ENCODE results near the gene DYNLRB1. TPM values are rescaled to one million over a fixed set of nuclear protein-coding genes. Genes with fewer than 3 reads are reported as not detected.

DYNLRB1 gene
- total RNA-seq, 1 experiment from 2014 or later, result 142 TPM

DNA sequence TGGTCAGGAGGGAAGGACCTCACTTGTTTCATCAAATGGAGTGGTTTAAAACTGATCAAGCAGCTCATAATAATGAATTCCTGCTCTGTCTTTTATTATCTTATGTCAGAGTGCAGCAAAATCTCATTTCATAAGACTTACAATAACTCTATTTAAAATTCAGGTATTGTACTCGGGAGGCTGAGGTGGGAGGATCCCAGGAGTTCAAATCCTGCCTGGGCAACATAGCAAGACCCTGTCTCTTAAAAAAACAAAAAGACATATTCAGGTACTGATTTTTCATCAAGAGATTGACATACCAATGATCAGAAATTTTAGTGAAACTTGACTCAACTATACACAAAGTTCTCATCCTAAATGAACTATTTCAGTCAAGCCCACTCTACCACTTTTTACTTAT, 5.6 kb upstream of the DYNLRB1 start:
- ChIA-PET CTCF (no interaction called here), POLR2A (ENCODE audit: low non-redundant PET) (no interaction called here)
- no TSS peak for BruUV-seq (replicated peaks)
- Histone ChIP-seq H3K27ac (ENCODE audit: low read depth, low read length, poor library complexity, severe bottlenecking) (no peak overlapping the region), H3K36me3 (ENCODE audit: insufficient read depth, low read length, poor library complexity, severe bottlenecking) (peaks cover 21% of the 10 kb centered on the region), H3K27me3 (replicated peaks; ENCODE audit: insufficient read depth, low read depth, low read length, poor library complexity) (no peaks in the 10 kb centered on the region), H3K9me3 (ENCODE audit: low read depth, low read length, poor library complexity, severe bottlenecking) (no peaks in the 10 kb centered on the region), H3K4me1 (ENCODE audit: insufficient read depth, low read length, poor library complexity, severe bottlenecking) (no peaks in the 10 kb centered on the region), H3K4me3 (ENCODE audit: low read depth, low read length, poor library complexity, severe bottlenecking) (no peak overlapping the region)
- intact Hi-C loops (cut with micrococcal nuclease; ENCODE audit: unreplicated experiment), result loop anchor here (10.0 kb wide), 1 partner anchor 316 kb away; no protein-coding TSS in a partner anchor
- TF ChIP-seq, protein P1, sequence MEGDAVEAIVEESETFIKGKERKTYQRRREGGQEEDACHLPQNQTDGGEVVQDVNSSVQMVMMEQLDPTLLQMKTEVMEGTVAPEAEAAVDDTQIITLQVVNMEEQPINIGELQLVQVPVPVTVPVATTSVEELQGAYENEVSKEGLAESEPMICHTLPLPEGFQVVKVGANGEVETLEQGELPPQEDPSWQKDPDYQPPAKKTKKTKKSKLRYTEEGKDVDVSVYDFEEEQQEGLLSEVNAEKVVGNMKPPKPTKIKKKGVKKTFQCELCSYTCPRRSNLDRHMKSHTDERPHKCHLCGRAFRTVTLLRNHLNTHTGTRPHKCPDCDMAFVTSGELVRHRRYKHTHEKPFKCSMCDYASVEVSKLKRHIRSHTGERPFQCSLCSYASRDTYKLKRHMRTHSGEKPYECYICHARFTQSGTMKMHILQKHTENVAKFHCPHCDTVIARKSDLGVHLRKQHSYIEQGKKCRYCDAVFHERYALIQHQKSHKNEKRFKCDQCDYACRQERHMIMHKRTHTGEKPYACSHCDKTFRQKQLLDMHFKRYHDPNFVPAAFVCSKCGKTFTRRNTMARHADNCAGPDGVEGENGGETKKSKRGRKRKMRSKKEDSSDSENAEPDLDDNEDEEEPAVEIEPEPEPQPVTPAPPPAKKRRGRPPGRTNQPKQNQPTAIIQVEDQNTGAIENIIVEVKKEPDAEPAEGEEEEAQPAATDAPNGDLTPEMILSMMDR (conservative IDR thresholded peaks at IDR 0.05; ENCODE audit: low read depth, low read length), result no peak
- TF ChIP-seq EZH2 (IDR thresholded peaks at IDR 0.05; ENCODE audit: borderline replicate concordance, low read depth, low read length, poor library complexity, severe bottlenecking), result no peak
- no peak for DNase-seq (ENCODE audit: low spot score)

DNA sequence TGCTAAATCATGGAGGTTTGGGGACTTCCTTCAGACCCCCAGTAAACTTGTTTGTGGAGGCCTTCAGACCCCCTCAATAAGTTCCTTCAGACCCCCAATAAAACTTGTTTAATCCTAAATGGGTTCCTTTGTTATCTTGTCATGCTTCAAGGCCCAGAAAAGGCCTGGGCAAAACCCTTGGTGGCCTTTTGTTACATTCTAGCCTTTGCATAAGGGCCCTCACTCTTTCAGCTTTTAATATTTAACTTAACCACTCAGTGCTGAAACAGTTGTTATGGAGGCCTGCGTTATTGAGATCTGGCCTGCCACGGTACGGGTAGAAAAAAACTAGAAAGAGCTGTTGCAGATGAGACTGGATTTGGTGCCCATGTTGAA, 4.3 kb upstream of the DYNLRB1 start:
- H3K4me3 ChIP-seq (ENCODE audit: low read depth, low read length, poor library complexity, severe bottlenecking), result no peak overlapping the region
- intact Hi-C loops (cut with micrococcal nuclease; ENCODE audit: unreplicated experiment), result loop anchor here (10.0 kb wide), 1 partner anchor 317 kb away; no protein-coding TSS in a partner anchor
- H3K27ac ChIP-seq (ENCODE audit: low read depth, low read length, poor library complexity, severe bottlenecking), result no peak overlapping the region
- no TSS peak for BruUV-seq (replicated peaks)
- H3K9me3 ChIP-seq (ENCODE audit: low read depth, low read length, poor library complexity, severe bottlenecking), result no peaks in the 10 kb centered on the region
- H3K36me3 ChIP-seq (ENCODE audit: insufficient read depth, low read length, poor library complexity, severe bottlenecking), result peaks cover 21% of the 10 kb centered on the region
- DNase-seq (ENCODE audit: low spot score), result no peak
- TF ChIP-seq, protein P1 (conservative IDR thresholded peaks at IDR 0.05; ENCODE audit: low read depth, low read length), result no peak
- TF ChIP-seq EZH2 (IDR thresholded peaks at IDR 0.05; ENCODE audit: borderline replicate concordance, low read depth, low read length, poor library complexity, severe bottlenecking), result no peak
- ChIA-PET CTCF (no interaction called here), POLR2A (ENCODE audit: low non-redundant PET) (no interaction called here)
- no peaks in the 10 kb centered on the region for H3K4me1 ChIP-seq (ENCODE audit: insufficient read depth, low read length, poor library complexity, severe bottlenecking)
- H3K27me3 ChIP-seq (replicated peaks; ENCODE audit: insufficient read depth, low read depth, low read length, poor library complexity), result no peaks in the 10 kb centered on the region

DNA sequence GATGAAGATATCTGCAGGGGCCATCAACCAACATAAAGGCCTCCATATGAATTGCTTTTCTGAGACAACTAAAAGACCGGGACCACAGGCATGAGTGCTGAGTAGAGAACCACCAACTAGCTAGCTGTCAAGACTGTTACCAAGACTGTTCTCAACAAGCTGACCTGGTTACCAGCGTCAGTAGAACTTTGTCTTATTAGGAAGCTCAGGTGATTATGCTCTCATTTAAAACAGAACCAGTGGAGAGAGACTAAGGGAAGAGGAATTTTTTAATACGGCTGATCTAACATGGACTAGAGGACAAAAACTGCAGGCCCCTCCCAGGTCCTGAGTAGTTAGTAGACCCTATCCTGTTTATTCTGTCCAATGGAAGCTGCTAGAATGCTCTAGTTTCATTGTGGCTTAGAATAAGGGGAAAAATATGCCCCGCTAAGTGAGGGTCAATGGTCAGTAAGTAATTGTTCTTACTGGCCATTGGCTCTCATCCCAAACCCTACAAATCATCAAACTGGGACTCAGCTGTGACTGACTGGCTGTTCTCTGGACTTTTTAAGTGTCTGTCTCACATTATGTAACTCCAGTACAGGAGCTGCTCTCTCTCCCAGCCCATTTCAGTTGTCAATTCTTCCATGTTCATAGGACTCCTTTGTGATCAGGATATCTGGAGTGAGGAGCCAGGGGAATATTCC, 3.8 kb upstream of the DYNLRB1 start:
- no TSS peak for BruUV-seq (replicated peaks)
- H3K4me3 ChIP-seq (ENCODE audit: low read depth, low read length, poor library complexity, severe bottlenecking), result no peak overlapping the region
- no peaks in the 10 kb centered on the region for H3K9me3 ChIP-seq (ENCODE audit: low read depth, low read length, poor library complexity, severe bottlenecking)
- ChIA-PET CTCF (no interaction called here), POLR2A (ENCODE audit: low non-redundant PET) (no interaction called here)
- TF ChIP-seq, protein P1 (conservative IDR thresholded peaks at IDR 0.05; ENCODE audit: low read depth, low read length), result no peak
- TF ChIP-seq EZH2 (IDR thresholded peaks at IDR 0.05; ENCODE audit: borderline replicate concordance, low read depth, low read length, poor library complexity, severe bottlenecking), result no peak
- peaks cover 3% of the 10 kb centered on the region for H3K4me1 ChIP-seq (ENCODE audit: insufficient read depth, low read length, poor library complexity, severe bottlenecking)
- H3K27me3 ChIP-seq (replicated peaks; ENCODE audit: insufficient read depth, low read depth, low read length, poor library complexity), result no peaks in the 10 kb centered on the region
- intact Hi-C loops (cut with micrococcal nuclease; ENCODE audit: unreplicated experiment), result loop anchor here (10.0 kb wide), 1 partner anchor 318 kb away; no protein-coding TSS in a partner anchor
- no peak for DNase-seq (ENCODE audit: low spot score)
- H3K27ac ChIP-seq (ENCODE audit: low read depth, low read length, poor library complexity, severe bottlenecking), result no peak overlapping the region
- peaks cover 20% of the 10 kb centered on the region for H3K36me3 ChIP-seq (ENCODE audit: insufficient read depth, low read length, poor library complexity, severe bottlenecking)

Measured in A673 (cell line).